Esophagus squamous epithelium (tissue), 4 donors: ENCODE data around the gene CPM.

Experiments used
- POLR2A ChIP-seq, 4 donors: fragments of 450-650 bp; IDR thresholded peaks; one replicate each; pipeline ENCODE4 v1.6.1; 2017; ENCODE audit warnings: antibody characterized with exemption in 4 of 4, mild to moderate bottlenecking in 4 of 4, moderate library complexity in 3 of 4
- TF ChIP-seq, protein P1 (sequence below), 6 experiments: fragments of 450-650 bp in 4 of 6; fragments of 200-600 bp in 2 of 6; sonication (generic) in 2 of 6; IDR thresholded peaks; one replicate each; pipeline ENCODE4 v1.5.1; 2016 to 2019; ENCODE audit warnings: antibody characterized with exemption in 6 of 6, mild to moderate bottlenecking in 4 of 6, moderate library complexity in 4 of 6

- TF ChIP-seq POLR2A (IDR thresholded peaks at IDR 0.05): no peak
- TF ChIP-seq, protein P1, sequence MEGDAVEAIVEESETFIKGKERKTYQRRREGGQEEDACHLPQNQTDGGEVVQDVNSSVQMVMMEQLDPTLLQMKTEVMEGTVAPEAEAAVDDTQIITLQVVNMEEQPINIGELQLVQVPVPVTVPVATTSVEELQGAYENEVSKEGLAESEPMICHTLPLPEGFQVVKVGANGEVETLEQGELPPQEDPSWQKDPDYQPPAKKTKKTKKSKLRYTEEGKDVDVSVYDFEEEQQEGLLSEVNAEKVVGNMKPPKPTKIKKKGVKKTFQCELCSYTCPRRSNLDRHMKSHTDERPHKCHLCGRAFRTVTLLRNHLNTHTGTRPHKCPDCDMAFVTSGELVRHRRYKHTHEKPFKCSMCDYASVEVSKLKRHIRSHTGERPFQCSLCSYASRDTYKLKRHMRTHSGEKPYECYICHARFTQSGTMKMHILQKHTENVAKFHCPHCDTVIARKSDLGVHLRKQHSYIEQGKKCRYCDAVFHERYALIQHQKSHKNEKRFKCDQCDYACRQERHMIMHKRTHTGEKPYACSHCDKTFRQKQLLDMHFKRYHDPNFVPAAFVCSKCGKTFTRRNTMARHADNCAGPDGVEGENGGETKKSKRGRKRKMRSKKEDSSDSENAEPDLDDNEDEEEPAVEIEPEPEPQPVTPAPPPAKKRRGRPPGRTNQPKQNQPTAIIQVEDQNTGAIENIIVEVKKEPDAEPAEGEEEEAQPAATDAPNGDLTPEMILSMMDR (IDR thresholded peaks at IDR 0.05): no peak
Measured at GRCh38 chr12:68977335-68977734, 44.4 kb upstream of the CPM start.
